NCI-H526 (cell line): ENCODE data around the gene APH1B.
"Not testable (repeated sequence)": the region's sequence is repeated elsewhere in the genome, so short reads cannot be mapped to it uniquely, and the experiment has no call there.

Experiments
- DNase-seq, 2 experiments: peaks; one replicate each; lab custom pipeline; 2025; lab: John Stamatoyannopoulos, UW

Gene APH1B

DNA sequence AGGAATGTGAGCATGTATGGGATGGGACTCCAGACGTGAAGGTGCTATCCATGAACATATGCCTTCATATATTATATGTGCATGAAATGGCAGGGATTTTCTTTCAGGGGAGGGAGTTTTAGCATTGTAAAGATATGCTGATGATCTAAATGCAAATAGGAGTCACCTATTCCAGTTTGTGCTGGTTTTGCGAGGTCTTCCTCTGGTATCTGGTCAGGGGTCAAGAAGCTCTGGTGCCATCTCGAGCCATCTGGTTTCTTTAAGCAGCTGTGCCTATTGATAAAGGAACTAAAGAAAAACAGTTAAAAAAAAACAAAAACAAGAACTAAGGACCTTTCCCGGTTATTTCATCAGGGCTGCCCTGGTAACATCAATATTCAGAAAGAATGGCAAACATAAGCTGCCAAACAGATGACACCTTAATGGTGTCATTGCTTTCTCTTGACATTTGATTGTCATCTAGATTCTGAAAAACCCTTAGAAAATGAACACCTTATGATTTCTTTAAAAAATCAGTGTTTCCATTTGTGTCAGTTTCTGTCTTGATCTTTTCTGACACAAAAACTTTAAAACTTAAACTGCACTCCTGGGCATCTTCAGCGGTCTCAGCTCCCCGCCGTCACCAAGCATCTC, 22.7 kb downstream of the APH1B start:
- DNase-seq = peak in 1 of 2 experiments; percentile 49

DNA sequence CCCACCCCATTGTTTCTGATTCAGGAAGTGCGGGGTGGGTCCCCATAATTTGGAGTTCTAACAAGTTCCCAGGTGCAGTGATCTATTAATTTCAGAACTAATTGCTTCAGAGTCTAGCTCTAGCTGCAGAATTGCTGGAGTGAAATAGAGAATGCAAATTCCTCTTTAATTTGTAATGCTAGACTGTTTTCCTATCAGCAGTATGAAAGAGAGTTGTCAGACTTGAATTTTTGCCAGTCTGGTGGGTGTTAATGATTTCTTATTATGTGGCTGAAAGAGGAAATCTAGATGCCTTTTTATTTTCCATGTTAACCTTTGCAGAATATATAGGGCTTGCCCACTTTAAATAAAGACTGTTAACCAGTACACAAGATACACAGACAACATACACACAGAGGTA, 23.7 kb downstream of the APH1B start:
- DNase-seq = peak in 1 of 2 experiments; percentile 43

DNA sequence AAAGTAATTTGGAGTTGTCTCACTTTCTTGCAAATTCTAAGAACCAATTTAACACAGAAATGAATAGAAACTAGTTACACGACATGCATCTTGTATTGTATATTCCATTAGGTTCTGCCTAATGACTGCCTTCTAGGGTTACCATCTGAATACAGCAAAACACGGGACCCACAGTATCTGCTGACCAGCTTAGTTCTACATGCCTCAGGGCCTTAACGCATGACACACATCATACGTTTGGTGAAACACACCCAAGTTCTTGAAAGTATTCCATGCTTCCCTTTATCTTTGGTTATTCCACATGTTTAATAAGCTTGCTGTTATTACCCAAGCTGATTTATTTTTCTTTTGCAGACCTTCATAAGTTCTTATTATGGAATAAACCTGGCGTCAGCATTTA, 27.9 kb downstream of the APH1B start:
- DNase-seq = no peak

DNA sequence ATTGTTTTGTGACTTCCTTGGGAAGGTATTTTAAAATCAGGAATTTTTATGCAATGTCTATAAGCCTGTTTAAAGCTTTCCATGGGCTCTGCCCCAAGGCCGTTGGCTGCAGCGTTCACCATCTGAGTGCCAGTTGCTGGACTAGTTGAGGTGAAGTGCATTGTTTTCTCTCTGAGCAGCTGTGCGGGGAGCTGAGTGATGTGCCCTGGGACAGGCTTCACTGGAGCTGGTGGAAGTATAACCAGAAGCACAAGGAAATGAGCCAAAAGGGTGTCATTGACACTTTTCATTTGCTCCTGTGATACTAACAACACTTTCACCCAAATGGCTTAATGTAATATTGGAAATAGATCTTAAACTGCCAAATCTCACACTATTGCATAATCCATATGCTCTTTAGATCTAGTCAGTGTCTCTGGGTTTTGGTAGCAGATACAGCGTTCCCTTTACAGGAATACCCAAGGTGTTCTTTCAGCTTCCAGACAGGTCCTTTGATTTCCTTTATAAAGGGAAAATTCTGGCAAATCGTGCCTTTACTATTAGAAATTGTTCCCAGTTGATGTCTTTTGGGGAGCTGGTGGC, 29.2 kb downstream of the APH1B start:
- no peak for DNase-seq

DNA sequence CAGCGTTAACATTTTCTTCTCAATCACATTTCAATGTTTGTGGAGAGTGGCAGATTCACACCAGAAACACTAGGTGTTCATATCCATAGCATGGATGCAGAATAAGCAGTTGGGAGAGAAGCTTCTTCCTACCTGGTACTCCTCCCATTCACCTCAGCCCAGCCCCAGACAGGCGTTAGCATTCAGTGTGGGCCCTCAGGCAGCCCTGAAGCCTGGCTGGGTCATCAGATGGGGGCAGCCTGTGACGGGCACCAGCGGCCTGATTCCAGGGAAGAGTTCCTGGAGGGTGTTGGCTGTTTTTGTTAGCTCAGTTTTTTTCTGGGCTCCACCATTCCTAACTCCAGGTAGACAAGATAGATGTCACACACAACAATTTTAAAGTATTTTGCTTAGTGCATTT, 31.1 kb downstream of the APH1B start:
- DNase-seq = no peak

DNA sequence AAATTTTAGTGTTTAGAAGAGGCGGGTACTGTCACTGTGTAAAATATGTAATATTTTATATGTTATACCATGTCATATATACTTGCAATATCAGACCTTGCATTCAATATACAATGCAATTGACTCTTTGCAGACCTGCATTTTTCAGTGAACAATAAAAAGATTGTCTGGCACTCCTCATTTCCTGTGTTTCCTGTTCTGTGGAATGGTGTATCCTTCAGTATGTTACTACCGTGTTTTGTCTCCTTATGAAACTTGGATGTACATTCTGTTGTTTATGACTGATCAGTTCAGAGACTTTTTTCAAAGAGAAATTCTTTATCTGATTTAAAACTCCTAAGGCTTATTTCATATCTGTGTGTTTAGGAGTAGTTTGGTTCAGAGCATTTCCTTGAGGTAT, 31.5 kb downstream of the APH1B start:
- DNase-seq = no peak

DNA sequence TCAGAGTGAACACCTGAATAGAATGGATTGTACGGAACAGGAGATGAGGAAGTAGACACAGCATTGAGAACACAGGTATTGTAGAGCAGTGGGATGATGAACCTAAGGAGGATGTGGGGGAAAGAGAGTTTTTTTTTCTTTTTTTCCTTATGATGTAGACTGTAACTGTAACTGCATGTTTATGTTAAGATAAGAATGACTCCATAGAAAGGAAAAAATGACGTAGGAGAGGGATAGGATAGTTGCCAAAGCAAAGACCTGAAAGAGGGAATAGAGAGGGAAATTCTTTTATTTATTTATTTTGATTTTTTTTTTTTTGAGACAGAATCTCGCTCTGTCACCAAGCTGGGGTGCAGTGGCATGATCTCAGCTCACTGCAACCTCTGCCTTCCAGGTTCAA, 33.2 kb downstream of the APH1B start:
- DNase-seq = no peak

DNA sequence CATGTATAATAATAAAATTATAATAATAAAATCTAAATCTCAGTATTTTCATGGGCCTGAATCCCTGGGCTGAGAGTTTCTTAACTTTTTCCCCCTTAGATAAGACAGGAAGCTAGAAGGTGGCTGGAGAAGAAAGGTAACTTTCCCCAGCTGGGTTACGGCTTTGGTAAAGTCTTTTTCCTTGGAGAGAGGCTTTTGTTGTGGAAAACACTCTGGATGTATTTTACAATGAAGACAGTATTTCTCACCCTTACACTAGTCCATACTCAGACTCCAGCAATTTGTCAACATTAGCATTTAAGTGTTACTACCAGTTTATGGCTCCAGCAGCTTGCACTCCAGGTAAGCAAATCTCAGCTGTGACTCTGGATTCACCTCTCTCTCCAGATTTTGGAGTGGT, 34.9 kb downstream of the APH1B start:
- no peak for DNase-seq

DNA sequence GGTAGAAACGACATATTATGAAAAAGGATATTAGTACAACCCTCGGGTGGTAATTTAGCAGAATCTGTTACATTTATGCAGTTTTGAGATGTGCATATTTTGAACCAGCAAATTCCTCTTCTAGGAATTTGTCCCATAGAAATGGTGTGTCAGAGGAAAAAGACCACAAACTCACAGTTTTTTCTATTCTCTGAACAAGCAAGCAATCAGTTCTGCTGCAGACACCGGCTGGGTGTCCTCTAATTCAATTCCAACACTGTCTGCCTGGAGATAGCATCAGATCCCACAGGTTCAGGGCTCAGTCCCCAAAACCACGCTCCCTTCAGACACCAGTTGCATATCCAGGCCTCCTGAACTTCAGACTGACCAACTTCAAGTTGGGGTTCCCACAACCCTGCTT, 36.4 kb downstream of the APH1B start:
- no peak for DNase-seq

DNA sequence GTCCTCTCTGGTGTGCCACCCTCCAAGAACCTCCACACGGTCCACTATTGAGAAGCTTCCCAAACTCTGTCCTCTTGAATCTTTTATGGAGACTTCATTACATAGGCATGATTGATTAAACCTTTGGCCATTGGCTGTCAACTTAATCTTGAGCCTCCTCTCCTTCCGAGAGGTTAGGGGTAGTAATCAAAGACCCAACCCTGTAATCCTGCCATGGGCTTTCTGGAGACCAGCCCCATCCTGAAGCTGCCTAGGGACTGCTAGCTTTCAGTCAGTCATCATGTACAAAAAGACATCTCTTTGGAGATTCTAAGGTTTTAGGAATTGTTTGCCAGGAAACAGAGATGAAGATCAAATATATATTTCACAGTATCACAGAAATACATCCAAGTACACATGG, 37.0 kb downstream of the APH1B start:
- DNase-seq = no peak

DNA sequence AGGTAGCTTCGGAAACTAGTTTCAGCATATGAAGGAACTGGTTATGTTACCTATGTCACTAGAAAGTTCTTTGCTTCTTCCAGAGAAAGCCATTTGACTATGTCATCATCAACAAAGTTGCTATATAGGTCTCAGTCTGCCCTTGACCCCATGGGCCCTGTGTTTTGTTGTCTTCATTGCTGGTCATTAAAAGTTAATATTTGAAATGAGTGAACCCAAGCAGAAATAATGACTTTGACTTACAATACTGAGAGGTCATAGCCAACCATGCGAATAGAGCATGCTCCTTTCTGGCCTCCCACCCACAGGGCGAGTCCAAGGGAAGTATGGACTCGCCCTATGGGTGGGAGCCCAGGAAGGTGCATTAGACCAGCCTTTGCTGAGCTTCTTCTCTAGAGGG, 40.9 kb downstream of the APH1B start:
- no peak for DNase-seq

DNA sequence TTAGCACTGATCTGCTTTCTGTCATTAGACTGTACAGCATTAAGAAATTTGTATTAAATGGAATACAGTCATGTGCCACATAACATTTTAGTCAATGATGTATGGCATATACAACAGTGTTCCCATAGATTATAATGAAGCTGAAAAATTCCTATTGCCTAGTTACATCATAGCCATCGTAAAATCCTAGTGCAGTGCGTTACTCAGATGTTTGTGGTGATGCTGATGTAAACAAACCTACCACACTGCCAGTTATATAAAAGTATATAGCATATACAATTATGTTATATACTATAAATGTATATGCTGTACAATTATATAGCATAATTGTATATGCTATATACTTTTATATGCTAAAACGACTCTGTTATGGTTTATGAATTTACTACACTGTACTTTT, 41.7 kb downstream of the APH1B start:
- DNase-seq = no peak

DNA sequence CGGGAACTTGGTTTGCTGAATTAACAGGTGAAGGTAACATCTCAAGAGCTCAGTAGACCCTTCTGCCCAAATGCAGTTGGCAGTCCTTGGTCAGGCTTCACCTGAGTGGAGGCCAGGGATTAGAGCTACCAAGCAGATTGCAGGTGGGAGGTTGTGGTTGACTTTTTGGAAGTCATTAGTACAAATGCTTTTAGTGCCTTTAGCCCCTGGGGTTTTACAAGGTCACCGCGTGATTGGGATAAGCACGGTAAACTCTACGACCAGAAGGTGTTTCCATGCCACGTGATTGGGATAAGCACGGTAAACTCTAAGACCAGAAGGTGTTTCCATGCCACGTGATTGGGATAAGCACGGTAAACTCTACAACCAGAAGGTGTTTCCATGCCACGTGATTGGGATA, 43.0 kb downstream of the APH1B start:
- not testable (repeated sequence) for DNase-seq

DNA sequence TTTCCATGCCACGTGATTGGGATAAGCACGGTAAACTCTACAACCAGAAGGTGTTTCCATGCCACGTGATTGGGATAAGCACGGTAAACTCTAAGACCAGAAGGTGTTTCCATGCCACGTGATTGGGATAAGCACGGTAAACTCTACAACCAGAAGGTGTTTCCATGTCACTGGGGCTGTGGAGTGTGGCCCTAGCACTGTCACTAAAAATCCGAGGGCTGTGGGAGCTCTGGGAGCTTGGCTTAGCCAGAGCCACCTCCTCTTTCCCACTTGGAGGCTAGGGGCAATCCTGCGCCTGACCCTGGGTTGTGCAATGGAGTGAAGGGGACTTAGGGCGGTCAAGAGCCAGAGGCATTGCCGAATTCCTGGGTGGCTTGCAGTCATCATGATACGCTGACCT, 43.6 kb downstream of the APH1B start:
- DNase-seq = not testable (repeated sequence)

DNA sequence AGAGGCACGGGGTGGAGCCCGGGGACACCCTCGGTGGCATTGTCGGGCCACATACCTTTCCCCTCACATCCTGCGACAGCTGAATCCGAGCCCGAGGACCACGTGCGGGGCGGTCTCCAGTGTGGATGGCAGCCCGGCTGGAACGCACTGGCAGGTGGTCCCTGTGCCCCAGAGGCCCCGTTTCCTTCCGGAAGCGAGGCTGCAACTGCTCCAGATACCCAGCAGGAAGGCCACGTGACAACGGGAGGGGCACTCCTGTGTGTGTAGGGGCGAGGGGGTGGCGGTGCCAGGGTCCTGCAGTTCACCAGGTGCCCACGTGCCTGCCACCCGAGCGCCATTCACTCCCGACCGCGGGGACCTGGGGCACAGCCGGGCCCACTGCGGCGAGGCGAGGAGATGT, 44.1 kb downstream of the APH1B start:
- no peak for DNase-seq

DNA sequence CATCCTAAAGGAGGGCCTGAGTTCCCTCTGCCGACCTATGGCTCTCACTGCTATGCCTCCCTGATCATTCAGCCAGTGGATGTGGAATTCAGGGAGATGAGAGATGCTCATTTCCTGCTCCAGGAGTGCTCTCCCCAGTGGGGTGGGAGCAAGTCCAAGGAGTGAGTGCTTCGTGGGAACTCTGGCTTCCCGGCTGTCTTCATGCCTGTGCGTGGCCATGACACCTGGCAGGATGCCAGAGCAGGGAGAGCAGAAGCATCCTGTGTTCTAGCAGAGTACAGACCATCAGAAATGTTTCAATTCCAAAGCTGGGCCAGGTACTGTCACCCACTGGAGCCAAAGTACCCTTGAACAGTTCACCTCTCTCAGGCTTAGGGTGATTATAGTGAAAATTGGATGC, 45.1 kb downstream of the APH1B start:
- DNase-seq = no peak

DNA sequence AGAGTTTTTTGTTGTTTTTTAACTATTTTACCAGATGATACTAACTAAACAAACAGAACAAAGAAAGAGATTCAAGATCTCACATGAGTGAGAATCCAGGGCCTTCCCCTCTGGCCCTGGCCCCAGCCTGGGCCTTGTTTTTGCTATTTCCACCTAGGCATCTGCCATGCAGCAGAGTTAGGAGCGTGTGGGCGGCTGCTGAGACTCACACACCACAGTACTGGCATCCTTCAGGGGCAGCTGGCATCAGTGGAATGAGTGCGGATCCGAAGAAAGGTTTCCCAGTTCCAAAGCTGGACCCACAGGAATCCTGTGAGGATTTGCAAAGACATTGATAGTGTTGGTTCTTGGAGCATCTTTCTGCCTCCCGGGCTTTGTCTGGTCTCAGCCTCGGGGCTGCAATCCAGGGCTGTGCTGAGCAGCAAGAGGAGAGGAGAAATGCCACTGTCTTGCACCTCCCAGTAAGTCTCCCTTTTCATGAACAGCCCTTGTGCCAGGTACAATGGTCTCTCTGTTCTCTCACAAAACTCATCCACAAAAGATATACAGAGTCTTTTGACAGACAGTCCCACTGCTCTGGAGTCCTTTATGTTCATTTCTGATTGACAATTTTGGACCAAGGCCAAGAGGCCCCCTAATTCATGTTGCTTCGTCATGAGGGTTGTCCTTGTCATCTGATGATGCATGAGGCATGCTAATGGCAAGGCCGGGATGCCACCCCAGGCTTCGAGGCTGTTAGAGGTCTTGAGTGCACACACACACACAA, 46.6 kb downstream of the APH1B start:
- no peak for DNase-seq

DNA sequence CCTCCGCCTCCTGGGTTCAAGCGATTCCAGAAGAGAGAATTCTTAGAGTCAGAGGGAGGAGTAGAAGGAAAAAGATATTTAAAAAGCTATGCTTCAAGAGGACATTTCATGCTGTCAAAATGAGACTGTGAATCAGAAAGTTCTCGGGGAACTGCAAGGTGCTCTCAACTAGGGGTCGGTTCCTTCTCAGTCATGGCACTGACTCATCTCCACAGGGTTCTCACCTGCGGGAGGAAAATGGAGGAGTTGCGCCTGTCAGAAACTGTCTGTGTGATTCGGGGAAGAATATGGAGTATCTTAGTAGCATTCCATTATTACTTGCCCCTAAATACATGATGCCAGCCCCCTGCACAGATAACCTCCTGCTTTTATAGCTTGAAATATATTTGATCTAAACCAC, 47.4 kb downstream of the APH1B start:
- DNase-seq = no peak

DNA sequence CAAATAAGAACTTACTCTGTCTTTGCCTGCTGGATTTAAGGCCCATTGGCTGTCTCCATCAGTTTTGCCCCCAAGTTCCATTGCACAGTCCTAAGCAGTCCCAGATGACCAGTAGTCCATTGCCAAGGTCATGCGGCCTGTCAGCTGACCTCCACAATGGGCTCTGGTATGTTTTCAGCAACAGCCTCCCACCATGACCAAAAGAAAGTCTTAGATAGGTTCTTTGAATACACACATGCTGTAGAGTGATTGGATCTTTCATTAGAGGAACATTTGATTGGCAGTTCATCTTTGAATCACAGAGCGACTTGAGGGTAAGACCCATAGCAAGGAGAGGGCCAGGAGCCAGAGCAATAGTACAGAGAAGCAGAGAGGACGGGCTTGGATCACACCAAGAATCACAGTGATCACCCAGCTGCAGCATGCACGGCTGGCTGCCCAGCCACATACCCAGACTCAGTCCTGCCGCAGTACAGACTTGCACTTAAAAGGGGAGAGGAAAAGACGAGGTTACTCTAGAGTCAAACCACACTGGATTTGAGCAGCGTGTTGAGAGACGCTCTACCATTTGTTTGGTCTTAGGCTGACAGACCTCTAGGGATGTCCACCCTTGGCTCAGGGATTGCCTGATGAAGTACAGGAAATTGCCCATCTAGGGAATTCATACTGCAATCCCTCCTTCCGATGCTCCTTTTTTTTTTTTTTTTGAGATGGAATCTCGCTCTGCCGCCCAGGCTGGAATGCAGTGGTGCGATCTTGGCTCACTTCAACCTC, 50.4 kb downstream of the APH1B start:
- DNase-seq = no peak

DNA sequence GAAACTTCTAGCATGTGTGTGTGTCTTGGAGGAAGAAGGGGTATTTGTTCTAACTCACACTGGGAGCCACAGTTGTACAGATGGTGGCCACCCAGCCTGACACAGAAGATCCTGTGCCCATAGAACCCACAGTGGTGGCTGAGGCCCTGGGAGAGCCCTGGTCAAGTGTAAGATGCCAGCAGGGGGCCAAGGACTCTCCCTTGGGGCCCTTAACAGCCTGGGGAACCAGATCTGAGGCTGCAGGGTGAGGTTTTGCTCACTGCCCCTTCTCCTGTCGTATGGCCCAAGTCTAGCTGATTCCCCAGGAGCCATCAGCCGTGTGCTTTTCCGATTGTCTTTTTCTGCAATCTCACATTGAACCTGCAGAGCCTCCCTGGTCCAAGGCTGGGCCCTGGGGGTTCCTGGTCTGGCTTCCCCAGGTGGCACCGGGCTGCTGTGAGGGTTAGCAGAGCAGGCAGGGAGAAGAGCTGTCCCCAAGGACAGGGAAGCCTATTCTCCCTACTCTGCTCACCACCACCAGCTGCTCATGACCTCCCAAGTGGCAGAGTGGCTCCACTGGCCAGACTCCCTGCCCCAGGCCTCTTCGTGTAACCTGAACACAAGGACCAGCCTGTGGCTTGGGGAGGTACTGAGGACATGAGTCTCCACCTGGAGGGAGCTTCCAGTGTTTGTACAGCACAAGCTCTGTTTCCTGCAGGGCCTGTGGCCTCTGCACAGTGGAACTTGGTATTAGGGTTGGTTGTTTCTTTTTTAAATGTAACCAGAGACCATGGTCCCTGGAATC, 52.4 kb downstream of the APH1B start:
- DNase-seq = no peak

DNA sequence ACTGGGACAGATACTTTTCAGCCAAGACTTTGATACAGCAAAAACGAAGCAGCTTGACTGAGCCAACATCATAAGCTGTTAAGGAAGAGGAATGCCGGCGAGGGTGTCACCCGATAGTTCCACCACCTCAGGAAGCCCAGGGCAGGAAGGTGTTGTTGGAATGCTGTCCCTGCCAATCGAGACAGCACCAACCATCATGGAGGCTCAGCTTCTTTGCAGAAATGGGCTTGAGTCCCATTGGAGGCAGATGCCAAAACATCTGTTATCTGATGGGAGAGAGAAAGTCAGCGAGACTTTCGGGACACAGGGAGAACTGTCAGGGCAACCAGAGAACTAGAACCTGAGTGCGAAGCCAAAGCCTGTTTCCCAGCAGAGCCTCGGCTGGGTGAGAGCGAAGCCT, 53.5 kb downstream of the APH1B start:
- DNase-seq = no peak

DNA sequence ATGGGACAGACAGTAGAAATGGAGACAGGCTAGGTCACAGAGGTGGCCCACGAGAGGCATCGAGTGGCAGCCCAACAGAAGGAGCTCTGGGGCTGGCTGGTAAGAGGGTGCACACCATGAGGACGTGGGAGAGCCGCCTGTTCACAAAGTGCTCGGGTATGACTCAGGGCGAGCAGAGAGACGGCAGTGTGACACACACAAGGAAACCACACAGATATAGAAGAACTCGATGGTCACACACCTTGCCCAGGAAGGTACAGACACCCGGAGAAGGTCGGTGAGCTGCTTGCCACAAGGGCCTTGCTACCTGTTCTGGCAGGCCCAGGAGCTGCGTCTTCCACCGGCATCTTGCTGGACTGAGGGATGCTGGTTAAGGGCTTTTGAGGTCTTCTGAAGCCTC, 54.1 kb downstream of the APH1B start:
- no peak for DNase-seq
